Suprapubic skin (tissue), 4 donors: Measurements from ENCODE around the gene GALNT17.

ENCODE experiments used
- EP300 ChIP-seq: sonication (generic); formaldehyde crosslinking; IDR thresholded peaks from one replicate; pipeline ENCODE4 v1.6.1; 2017; ENCODE audit warnings: antibody characterized with exemption
- POLR2A ChIP-seq, 2 donors: fragments of 450-650 bp; IDR thresholded peaks; one replicate each; pipeline ENCODE4 v1.6.1; 2017; ENCODE audit warnings: antibody characterized with exemption in 2 of 2, mild to moderate bottlenecking in 2 of 2, moderate library complexity in 2 of 2
- POLR2AphosphoS5 ChIP-seq, 3 donors: sonication (generic); formaldehyde crosslinking; IDR thresholded peaks; one replicate each; pipeline ENCODE4 v1.6.1; 2017; ENCODE audit warnings: antibody characterized with exemption in 3 of 3
- TF ChIP-seq, protein P1 (sequence below), 2 donors: fragments of 200-600 bp in 1 of 2; fragments of 450-650 bp in 1 of 2; sonication (generic) in 1 of 2; IDR thresholded peaks; one replicate each; pipeline ENCODE4 v1.5.1; 2016 to 2019; ENCODE audit warnings: antibody characterized with exemption in 2 of 2, mild to moderate bottlenecking in 1 of 2, moderate library complexity in 1 of 2

DNA sequence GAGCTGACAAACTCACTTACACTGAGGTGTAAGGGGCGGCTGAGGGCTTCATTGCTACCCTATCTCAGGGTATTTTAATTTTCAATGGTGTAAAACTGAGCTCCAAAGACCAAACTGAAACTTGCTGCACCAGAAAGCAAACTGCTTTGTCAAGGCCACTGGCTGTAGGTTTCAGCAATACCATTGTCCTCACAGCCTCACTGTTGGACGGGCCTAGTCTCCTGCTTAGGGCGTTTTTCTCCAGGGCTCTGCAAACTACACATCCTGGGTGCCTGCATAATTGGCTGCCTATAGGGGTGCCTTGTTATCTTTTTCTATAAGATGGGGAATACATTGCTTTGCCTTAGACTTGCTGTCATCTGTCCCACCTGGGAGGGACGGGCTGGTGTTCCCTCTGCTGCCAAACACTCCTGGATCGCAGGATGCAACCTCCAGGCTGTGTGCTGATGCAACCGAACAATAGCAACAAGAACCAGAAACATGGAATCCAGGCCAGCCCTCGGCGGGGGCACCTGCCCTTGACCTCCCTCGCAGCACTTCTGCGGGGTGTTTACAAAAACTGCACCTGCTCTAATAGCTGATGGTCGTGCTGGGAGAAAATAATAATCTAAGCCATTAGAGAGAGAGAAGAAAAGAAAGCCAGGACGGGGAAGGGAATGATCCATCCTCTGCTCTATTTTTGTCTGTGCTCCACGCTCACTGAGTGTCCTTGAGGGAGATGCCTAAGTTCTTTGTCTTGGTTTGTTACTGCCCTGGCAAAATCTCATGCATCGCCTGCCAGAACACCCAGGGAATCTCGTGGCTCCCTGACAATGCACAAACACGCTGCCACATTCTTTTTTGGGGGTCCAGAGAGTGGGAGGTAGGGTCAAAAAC, 104.5 kb downstream of the GALNT17 start:
- TF ChIP-seq, protein P1, sequence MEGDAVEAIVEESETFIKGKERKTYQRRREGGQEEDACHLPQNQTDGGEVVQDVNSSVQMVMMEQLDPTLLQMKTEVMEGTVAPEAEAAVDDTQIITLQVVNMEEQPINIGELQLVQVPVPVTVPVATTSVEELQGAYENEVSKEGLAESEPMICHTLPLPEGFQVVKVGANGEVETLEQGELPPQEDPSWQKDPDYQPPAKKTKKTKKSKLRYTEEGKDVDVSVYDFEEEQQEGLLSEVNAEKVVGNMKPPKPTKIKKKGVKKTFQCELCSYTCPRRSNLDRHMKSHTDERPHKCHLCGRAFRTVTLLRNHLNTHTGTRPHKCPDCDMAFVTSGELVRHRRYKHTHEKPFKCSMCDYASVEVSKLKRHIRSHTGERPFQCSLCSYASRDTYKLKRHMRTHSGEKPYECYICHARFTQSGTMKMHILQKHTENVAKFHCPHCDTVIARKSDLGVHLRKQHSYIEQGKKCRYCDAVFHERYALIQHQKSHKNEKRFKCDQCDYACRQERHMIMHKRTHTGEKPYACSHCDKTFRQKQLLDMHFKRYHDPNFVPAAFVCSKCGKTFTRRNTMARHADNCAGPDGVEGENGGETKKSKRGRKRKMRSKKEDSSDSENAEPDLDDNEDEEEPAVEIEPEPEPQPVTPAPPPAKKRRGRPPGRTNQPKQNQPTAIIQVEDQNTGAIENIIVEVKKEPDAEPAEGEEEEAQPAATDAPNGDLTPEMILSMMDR (IDR thresholded peaks at IDR 0.05) = no peak
- TF ChIP-seq POLR2AphosphoS5 (IDR thresholded peaks at IDR 0.05) (no peak), POLR2A (IDR thresholded peaks at IDR 0.05) (no peak), EP300 (no peak)
